Parathyroid adenoma (tissue), 2 donors: Measurements from ENCODE around the gene CENPF.

Experiments
- H2AFZ ChIP-seq: fragments of 300-600 bp; sonication (generic); one replicate; pipeline ENCODE4 v1.7.0; 2017; ENCODE audit warnings: antibody characterized with exemption, mild to moderate bottlenecking
- H3K27ac ChIP-seq: fragments of 300-600 bp; sonication (generic); one replicate; pipeline ENCODE4 v1.7.0; 2017
- H3K27me3 ChIP-seq: fragments of 300-600 bp; sonication (generic); one replicate; pipeline ENCODE4 v1.7.0; 2017; ENCODE audit warnings: low read length; ENCODE audit not compliant: control insufficient read depth, insufficient read depth
- H3K36me3 ChIP-seq: fragments of 300-600 bp; sonication (generic); one replicate; pipeline ENCODE4 v1.7.0; 2017; ENCODE audit warnings: low read length; ENCODE audit not compliant: control insufficient read depth, insufficient read depth
- H3K4me1 ChIP-seq: fragments of 300-600 bp; sonication (generic); one replicate; pipeline ENCODE4 v1.7.0; 2017; ENCODE audit warnings: control low read depth
- H3K4me2 ChIP-seq: fragments of 300-600 bp; sonication (generic); one replicate; pipeline ENCODE4 v1.7.0; 2017; ENCODE audit warnings: low read length
- H3K4me3 ChIP-seq: fragments of 300-600 bp; sonication (generic); one replicate; pipeline ENCODE4 v1.7.0; 2017; ENCODE audit warnings: low read depth, low read length
- H3K79me2 ChIP-seq: fragments of 300-600 bp; sonication (generic); one replicate; pipeline ENCODE4 v1.7.0; 2017; ENCODE audit warnings: control low read depth
- H3K9ac ChIP-seq: fragments of 300-600 bp; sonication (generic); one replicate; pipeline ENCODE4 v1.7.0; 2017; ENCODE audit warnings: mild to moderate bottlenecking
- H3K9me3 ChIP-seq: fragments of 300-600 bp; sonication (generic); one replicate; pipeline ENCODE4 v1.7.0; 2017; ENCODE audit warnings: low read length; ENCODE audit not compliant: control insufficient read depth
- TF ChIP-seq, protein P1 (sequence below): fragments of 300-600 bp; sonication (generic); IDR thresholded peaks from one replicate; pipeline ENCODE4 v1.7.0; 2017; ENCODE audit warnings: antibody characterized with exemption, mild to moderate bottlenecking
- donor health status: primary hyperparathyroidism.

CENPF gene

DNA sequence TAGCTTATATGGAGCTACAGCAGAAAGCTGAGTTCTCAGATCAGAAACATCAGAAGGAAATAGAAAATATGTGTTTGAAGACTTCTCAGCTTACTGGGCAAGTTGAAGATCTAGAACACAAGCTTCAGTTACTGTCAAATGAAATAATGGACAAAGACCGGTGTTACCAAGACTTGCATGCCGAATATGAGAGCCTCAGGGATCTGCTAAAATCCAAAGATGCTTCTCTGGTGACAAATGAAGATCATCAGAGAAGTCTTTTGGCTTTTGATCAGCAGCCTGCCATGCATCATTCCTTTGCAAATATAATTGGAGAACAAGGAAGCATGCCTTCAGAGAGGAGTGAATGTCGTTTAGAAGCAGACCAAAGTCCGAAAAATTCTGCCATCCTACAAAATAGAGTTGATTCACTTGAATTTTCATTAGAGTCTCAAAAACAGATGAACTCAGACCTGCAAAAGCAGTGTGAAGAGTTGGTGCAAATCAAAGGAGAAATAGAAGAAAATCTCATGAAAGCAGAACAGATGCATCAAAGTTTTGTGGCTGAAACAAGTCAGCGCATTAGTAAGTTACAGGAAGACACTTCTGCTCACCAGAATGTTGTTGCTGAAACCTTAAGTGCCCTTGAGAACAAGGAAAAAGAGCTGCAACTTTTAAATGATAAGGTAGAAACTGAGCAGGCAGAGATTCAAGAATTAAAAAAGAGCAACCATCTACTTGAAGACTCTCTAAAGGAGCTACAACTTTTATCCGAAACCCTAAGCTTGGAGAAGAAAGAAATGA, 37.6 kb downstream of the CENPF start:
- TF ChIP-seq, protein P1, sequence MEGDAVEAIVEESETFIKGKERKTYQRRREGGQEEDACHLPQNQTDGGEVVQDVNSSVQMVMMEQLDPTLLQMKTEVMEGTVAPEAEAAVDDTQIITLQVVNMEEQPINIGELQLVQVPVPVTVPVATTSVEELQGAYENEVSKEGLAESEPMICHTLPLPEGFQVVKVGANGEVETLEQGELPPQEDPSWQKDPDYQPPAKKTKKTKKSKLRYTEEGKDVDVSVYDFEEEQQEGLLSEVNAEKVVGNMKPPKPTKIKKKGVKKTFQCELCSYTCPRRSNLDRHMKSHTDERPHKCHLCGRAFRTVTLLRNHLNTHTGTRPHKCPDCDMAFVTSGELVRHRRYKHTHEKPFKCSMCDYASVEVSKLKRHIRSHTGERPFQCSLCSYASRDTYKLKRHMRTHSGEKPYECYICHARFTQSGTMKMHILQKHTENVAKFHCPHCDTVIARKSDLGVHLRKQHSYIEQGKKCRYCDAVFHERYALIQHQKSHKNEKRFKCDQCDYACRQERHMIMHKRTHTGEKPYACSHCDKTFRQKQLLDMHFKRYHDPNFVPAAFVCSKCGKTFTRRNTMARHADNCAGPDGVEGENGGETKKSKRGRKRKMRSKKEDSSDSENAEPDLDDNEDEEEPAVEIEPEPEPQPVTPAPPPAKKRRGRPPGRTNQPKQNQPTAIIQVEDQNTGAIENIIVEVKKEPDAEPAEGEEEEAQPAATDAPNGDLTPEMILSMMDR = no peak
- Histone ChIP-seq H3K27ac (no peak overlapping the region), H3K4me2 (no peak overlapping the region), H2AFZ (no peak overlapping the region), H3K36me3 (no peaks in the 10 kb centered on the region), H3K79me2 (no peaks in the 10 kb centered on the region), H3K27me3 (no peaks in the 10 kb centered on the region), H3K9me3 (no peaks in the 10 kb centered on the region), H3K4me1 (no peaks in the 10 kb centered on the region), H3K9ac (no peak overlapping the region), H3K4me3 (no peak overlapping the region)

DNA sequence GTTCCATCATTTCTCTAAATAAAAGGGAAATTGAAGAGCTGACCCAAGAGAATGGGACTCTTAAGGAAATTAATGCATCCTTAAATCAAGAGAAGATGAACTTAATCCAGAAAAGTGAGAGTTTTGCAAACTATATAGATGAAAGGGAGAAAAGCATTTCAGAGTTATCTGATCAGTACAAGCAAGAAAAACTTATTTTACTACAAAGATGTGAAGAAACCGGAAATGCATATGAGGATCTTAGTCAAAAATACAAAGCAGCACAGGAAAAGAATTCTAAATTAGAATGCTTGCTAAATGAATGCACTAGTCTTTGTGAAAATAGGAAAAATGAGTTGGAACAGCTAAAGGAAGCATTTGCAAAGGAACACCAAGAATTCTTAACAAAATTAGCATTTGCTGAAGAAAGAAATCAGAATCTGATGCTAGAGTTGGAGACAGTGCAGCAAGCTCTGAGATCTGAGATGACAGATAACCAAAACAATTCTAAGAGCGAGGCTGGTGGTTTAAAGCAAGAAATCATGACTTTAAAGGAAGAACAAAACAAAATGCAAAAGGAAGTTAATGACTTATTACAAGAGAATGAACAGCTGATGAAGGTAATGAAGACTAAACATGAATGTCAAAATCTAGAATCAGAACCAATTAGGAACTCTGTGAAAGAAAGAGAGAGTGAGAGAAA, 38.4 kb downstream of the CENPF start:
- H3K4me3 ChIP-seq = no peak overlapping the region
- H3K9ac ChIP-seq = no peak overlapping the region
- H3K9me3 ChIP-seq = no peaks in the 10 kb centered on the region
- no peaks in the 10 kb centered on the region for H3K27me3 ChIP-seq
- no peak overlapping the region for H3K27ac ChIP-seq
- no peaks in the 10 kb centered on the region for H3K4me1 ChIP-seq
- H3K4me2 ChIP-seq = no peak overlapping the region
- H2AFZ ChIP-seq = no peak overlapping the region
- no peaks in the 10 kb centered on the region for H3K79me2 ChIP-seq
- TF ChIP-seq, protein P1 = no peak
- no peaks in the 10 kb centered on the region for H3K36me3 ChIP-seq

DNA sequence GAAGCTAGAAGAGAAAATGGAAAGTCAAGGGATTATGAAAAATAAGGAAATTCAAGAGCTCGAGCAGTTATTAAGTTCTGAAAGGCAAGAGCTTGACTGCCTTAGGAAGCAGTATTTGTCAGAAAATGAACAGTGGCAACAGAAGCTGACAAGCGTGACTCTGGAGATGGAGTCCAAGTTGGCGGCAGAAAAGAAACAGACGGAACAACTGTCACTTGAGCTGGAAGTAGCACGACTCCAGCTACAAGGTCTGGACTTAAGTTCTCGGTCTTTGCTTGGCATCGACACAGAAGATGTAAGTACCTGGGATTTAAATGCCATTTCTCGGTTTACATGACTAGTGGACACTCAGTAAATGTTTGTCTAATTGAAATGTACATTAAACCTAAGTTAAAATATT, 40.0 kb downstream of the CENPF start:
- Histone ChIP-seq H3K4me1 (no peaks in the 10 kb centered on the region), H3K79me2 (no peaks in the 10 kb centered on the region), H3K36me3 (no peaks in the 10 kb centered on the region), H3K27me3 (no peaks in the 10 kb centered on the region), H3K9me3 (no peaks in the 10 kb centered on the region), H3K9ac (no peak overlapping the region), H3K4me2 (no peak overlapping the region), H2AFZ (no peak overlapping the region), H3K4me3 (no peak overlapping the region), H3K27ac (no peak overlapping the region)
- TF ChIP-seq, protein P1 = no peak

DNA sequence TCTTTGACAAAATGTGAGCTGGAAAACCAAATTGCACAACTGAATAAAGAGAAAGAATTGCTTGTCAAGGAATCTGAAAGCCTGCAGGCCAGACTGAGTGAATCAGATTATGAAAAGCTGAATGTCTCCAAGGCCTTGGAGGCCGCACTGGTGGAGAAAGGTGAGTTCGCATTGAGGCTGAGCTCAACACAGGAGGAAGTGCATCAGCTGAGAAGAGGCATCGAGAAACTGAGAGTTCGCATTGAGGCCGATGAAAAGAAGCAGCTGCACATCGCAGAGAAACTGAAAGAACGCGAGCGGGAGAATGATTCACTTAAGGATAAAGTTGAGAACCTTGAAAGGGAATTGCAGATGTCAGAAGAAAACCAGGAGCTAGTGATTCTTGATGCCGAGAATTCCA, 42.7 kb downstream of the CENPF start:
- Histone ChIP-seq H3K4me2 (no peak overlapping the region), H2AFZ (no peak overlapping the region), H3K4me1 (no peaks in the 10 kb centered on the region), H3K27me3 (no peaks in the 10 kb centered on the region), H3K36me3 (no peaks in the 10 kb centered on the region), H3K4me3 (no peak overlapping the region), H3K9me3 (no peaks in the 10 kb centered on the region), H3K79me2 (no peaks in the 10 kb centered on the region), H3K9ac (no peak overlapping the region), H3K27ac (no peak overlapping the region)
- TF ChIP-seq, protein P1 = no peak
